HCT116 (cell line): Measurements from ENCODE around the gene ID1. TPM values are rescaled to one million over a fixed set of nuclear protein-coding genes. Genes with fewer than 3 reads are reported as not detected.

Experiments used
- ATAC-seq: fragments of 200-7000 bp; cut with Tn5 transposase; 2 replicates; pipeline ENCODE4 v1.9.1; 2020; ENCODE audit warnings: mild to moderate bottlenecking, moderate library complexity
- BruUV-seq: library from RNA; stranded (reverse); fragments of 400-500 nt; replicated peaks from 2 replicates; lab custom pipeline; 2021; lab: Mats Ljungman, UMichigan
- CTCF ChIA-PET: fragments of 300-600 bp; sonication (Branson Sonifier 250); formaldehyde crosslinking; loops from one replicate; lab custom pipeline; 2021; ENCODE audit warnings: antibody characterized with exemption; lab: Charles Lee
- POLR2A ChIA-PET: fragments of 300-600, 350-600 bp; sonication (Branson Sonifier 250); formaldehyde crosslinking; loops from one replicate; lab custom pipeline; 2021; ENCODE audit warnings: antibody characterized with exemption; lab: Charles Lee
- RAD21 ChIA-PET, 2 experiments: fragments of 300-600 bp; sonication (Branson Sonifier 250); formaldehyde crosslinking; loops; one replicate each; lab custom pipeline; 2023; ENCODE audit warnings: low total read pairs in 2 of 2; ENCODE audit not compliant: uncharacterized antibody in 2 of 2, unreplicated experiment in 2 of 2, low non-redundant PET in 1 of 2; lab: Charles Lee
- DNase-seq: peaks from one replicate; pipeline ENCODE4 v3.0.0-alpha.2; 2010; ENCODE audit warnings: low read depth, low spot score
- H2AFZ ChIP-seq: fragments of 200-600 bp; shearing (Covaris generic), sonication (generic); 2 replicates; pipeline ENCODE4 v1.6.1; 2017; ENCODE audit warnings: low read depth, mixed run types, mixed read lengths, antibody characterized with exemption, low read length; ENCODE audit not compliant: poor library complexity, severe bottlenecking
- H3K27ac ChIP-seq: 2 replicates; pipeline ENCODE4 v1.5.1; 2012; ENCODE audit warnings: low read depth, low read length
- H3K27me3 ChIP-seq: fragments of 200-600 bp; sonication (generic); 2 replicates; pipeline ENCODE4 v1.6.1; 2016; ENCODE audit warnings: mixed run types, low read length, mixed read lengths; ENCODE audit not compliant: insufficient read depth
- H3K36me3 ChIP-seq, 2 experiments: fragments of 200-500 bp in 1 of 2; fragments of 200-600 bp in 1 of 2; sonication (Bioruptor generic) in 1 of 2; sonication (generic) in 1 of 2; 2 replicates each; pipeline versions ENCODE4 v1.5.1 to v1.6.1; 2014 to 2016; ENCODE audit warnings: low read length in 2 of 2, inconsistent platforms in 1 of 2, mixed read lengths in 1 of 2, mixed run types in 1 of 2; ENCODE audit not compliant: insufficient read depth in 2 of 2, control insufficient read depth in 1 of 2
- H3K4me1 ChIP-seq, 2 experiments: fragments of 200-600 bp in 1 of 2; sonication (generic) in 1 of 2; 2 replicates each; pipeline versions ENCODE4 v1.5.1 to v1.6.1; 2012 to 2017; ENCODE audit warnings: low read length in 2 of 2, inconsistent platforms in 1 of 2, mild to moderate bottlenecking in 1 of 2, mixed read lengths in 1 of 2, mixed run types in 1 of 2, moderate library complexity in 1 of 2; ENCODE audit not compliant: insufficient read depth in 2 of 2, control insufficient read depth in 1 of 2
- H3K4me2 ChIP-seq: fragments of 200-600 bp; sonication (generic); 2 replicates; pipeline ENCODE4 v1.6.1; 2017; ENCODE audit warnings: mixed run types, low read length, mixed read lengths
- H3K4me3 ChIP-seq, 2 experiments: fragments of 200-600 bp in 1 of 2; sonication (generic) in 1 of 2; replicated peaks in 1 of 2; 2 replicates each; pipeline ENCODE4 v1.5.1; 2011 to 2016; ENCODE audit warnings: low read length in 2 of 2, control low read depth in 1 of 2, low read depth in 1 of 2, mild to moderate bottlenecking in 1 of 2, mixed read lengths in 1 of 2, mixed run types in 1 of 2
- H3K79me2 ChIP-seq: fragments of 200-600 bp; sonication (generic); 2 replicates; pipeline ENCODE4 v1.6.1; 2017; ENCODE audit warnings: mild to moderate bottlenecking, mixed run types, low read length, moderate library complexity, mixed read lengths; ENCODE audit not compliant: insufficient read depth
- H3K9ac ChIP-seq: fragments of 200-600 bp; sonication (generic); 2 replicates; pipeline ENCODE4 v1.6.1; 2016; ENCODE audit warnings: low read length, mixed read lengths
- H3K9me2 ChIP-seq: fragments of 200-600 bp; sonication (generic), shearing (Covaris generic); 2 replicates; pipeline ENCODE4 v1.6.1; 2017; ENCODE audit warnings: mixed run types, mild to moderate bottlenecking, moderate library complexity; ENCODE audit not compliant: insufficient read depth
- H3K9me3 ChIP-seq, 2 experiments: fragments of 200-500 bp in 1 of 2; fragments of 200-600 bp in 1 of 2; sonication (Bioruptor generic) in 1 of 2; sonication (generic) in 1 of 2; 2 replicates each; pipeline ENCODE4 v1.6.1; 2014 to 2017; ENCODE audit warnings: low read length in 2 of 2, mixed read lengths in 2 of 2, inconsistent platforms in 1 of 2, low read depth in 1 of 2, mild to moderate bottlenecking in 1 of 2, mixed run types in 1 of 2, moderate library complexity in 1 of 2; ENCODE audit not compliant: control insufficient read depth in 1 of 2, insufficient read depth in 1 of 2
- H4K20me1 ChIP-seq: fragments of 200-600 bp; sonication (generic), shearing (Covaris generic); 2 replicates; pipeline ENCODE4 v1.6.1; 2017; ENCODE audit warnings: mixed run types, mild to moderate bottlenecking, moderate library complexity; ENCODE audit not compliant: insufficient read depth
- CBX3 ChIP-seq: IDR thresholded peaks from 2 replicates; pipeline ENCODE4 v1.6.1; 2012; ENCODE audit warnings: low read depth
- EGR1 ChIP-seq: IDR thresholded peaks from 2 replicates; pipeline ENCODE4 v1.6.1; 2012; ENCODE audit warnings: low read depth
- EZH2 ChIP-seq: fragments of 200-600 bp; sonication (generic); IDR thresholded peaks from 2 replicates; pipeline ENCODE4 v1.6.1; 2017; ENCODE audit warnings: antibody characterized with exemption, mixed run types
- EZH2phosphoT487 ChIP-seq: fragments of 200-600 bp; IDR thresholded peaks from 2 replicates; pipeline ENCODE4 v1.6.1; 2018; ENCODE audit warnings: antibody characterized with exemption, borderline replicate concordance
- JUND ChIP-seq: IDR thresholded peaks from 2 replicates; pipeline ENCODE4 v1.6.1; 2012
- POLR2A ChIP-seq: IDR thresholded peaks from 2 replicates; pipeline ENCODE4 v1.7.0; 2011; ENCODE audit warnings: borderline replicate concordance; ENCODE audit not compliant: insufficient read depth, insufficient read length; ENCODE audit errors: extremely low read depth
- RAD21 ChIP-seq: IDR thresholded peaks from 2 replicates; pipeline ENCODE4 v1.6.1; 2012; ENCODE audit warnings: low read depth, mild to moderate bottlenecking
- TCF7L2 ChIP-seq: IDR thresholded peaks from 2 replicates; pipeline ENCODE4 v1.7.0; 2011; ENCODE audit warnings: borderline replicate concordance, inconsistent platforms; ENCODE audit not compliant: insufficient read depth, insufficient read length; ENCODE audit errors: extremely low read depth
- ZFX ChIP-seq: fragments of 450-650 bp; IDR thresholded peaks from 2 replicates; pipeline ENCODE4 v1.6.1; 2017
- ZNF274 ChIP-seq: fragments of 200-500 bp; sonication (Bioruptor generic); IDR thresholded peaks from 2 replicates; pipeline ENCODE4 v1.6.1; 2014; ENCODE audit warnings: mild to moderate bottlenecking, low read depth, low read length, inconsistent platforms
- intact Hi-C: fragments of 100-400 bp; cut with micrococcal nuclease; formaldehyde crosslinking; loops from 2 replicates; pipeline ENCODE4 v1.10.0; 2022
- total RNA-seq: library from RNA; stranded (reverse); gene quantifications from one replicate; pipeline ENCODE4 v1.2.1, GENCODE V29; 2021; ENCODE audit not compliant: unreplicated experiment

ID1 gene
- total RNA-seq, 1 experiment from 2014 or later = 811 TPM

DNA sequence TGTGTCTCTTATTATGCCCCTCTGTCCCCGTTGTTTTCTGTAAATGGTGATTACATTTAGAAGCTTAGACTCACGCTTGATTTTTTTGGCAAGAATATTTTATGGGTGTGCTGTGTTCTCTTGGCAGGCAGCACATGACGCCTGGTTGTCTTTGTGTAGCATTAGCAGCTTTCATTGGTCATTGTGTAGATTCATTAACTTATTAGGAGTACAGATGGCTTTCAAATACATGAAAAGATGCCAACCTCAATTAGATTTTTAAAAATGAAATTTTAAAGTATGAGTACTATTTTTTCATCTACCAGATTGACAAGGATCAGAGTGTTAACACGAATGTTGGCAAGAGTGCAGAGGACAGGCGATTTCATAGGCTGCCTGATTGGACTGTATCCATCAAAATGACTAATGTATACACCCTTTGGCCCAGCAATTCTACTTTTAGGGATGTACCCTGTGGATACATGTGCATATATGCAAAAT, 47.9 kb downstream of the ID1 start:
- no peak for ATAC-seq
- ChIA-PET RAD21 (no interaction called here), CTCF (interaction anchor here (1.6 kb wide), 1 partner anchor 8 kb away, joined by 5 read pairs; no protein-coding TSS in a partner anchor), POLR2A (no interaction called here)
- Histone ChIP-seq H3K79me2 (no peaks in the 10 kb centered on the region), H3K4me1 (peaks cover 0 to 9% of the 10 kb centered on the region in 2 experiments; a peak in 3 of 4 replicates), H3K36me3 (no peaks in the 10 kb centered on the region; a peak in 1 of 4 replicates), H3K4me2 (no peak overlapping the region), H3K9me2 (no peaks in the 10 kb centered on the region), H4K20me1 (no peaks in the 10 kb centered on the region), H3K9ac (no peak overlapping the region), H3K4me3 (no peak overlapping the region), H3K9me3 (no peaks in the 10 kb centered on the region), H2AFZ (no peak overlapping the region), H3K27me3 (no peaks in the 10 kb centered on the region), H3K27ac (no peak overlapping the region)
- BruUV-seq = no TSS peak
- TF ChIP-seq TCF7L2 (no peak), CBX3 (no peak), EZH2 (no peak), POLR2A (no peak), ZFX (no peak), RAD21 (no peak)
- no peak for DNase-seq
- intact Hi-C loops = no loop called here

DNA sequence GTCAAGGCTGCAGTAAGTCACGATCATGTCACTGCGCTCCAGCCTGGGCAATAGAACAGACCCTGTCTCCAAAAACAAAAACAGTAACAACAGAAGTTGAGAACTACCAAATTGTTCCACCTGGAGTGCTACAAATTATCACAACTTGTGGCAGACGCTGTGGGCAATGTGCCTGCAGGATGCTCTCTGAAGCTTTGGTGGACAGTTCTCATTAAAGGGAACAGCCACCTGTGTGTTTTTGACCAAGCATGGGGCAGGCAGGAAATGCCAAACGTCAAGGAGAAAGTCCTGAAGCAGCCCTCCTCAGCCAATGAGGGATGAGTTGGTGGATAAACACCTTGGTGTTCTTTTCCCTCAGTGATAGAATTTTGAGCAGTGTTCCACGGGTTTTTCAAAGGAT, 48.5 kb downstream of the ID1 start:
- no peak overlapping the region for H3K9ac ChIP-seq
- no TSS peak for BruUV-seq
- H4K20me1 ChIP-seq = no peaks in the 10 kb centered on the region
- no peak overlapping the region for H3K4me2 ChIP-seq
- H3K4me1 ChIP-seq = peaks cover 0 to 5% of the 10 kb centered on the region in 2 experiments; a peak in 1 of 4 replicates
- H2AFZ ChIP-seq = no peak overlapping the region
- TF ChIP-seq TCF7L2 (no peak), JUND (no peak), ZFX (no peak), EGR1 (no peak), EZH2 (no peak), EZH2phosphoT487 (no peak), ZNF274 (no peak)
- intact Hi-C loops = no loop called here
- H3K79me2 ChIP-seq = no peaks in the 10 kb centered on the region
- ChIA-PET CTCF (no interaction called here), POLR2A (no interaction called here), RAD21 (interaction anchor here in 1 of 2 experiments (0.6 kb wide), 1 partner anchor 10 kb away, joined by 3 read pairs; no protein-coding TSS in a partner anchor)
- H3K4me3 ChIP-seq = no peak overlapping the region
- no peak overlapping the region for H3K27ac ChIP-seq
- H3K9me2 ChIP-seq = no peaks in the 10 kb centered on the region
- ATAC-seq (0 out of 2 replicates have a peak, but pooled peaks have one; percentile 30), DNase-seq (no peak)
- H3K27me3 ChIP-seq = no peaks in the 10 kb centered on the region
- no peaks in the 10 kb centered on the region for H3K9me3 ChIP-seq
- H3K36me3 ChIP-seq = no peaks in the 10 kb centered on the region; a peak in 1 of 4 replicates
